ENCODE results near the gene NCOA6.

DNA sequence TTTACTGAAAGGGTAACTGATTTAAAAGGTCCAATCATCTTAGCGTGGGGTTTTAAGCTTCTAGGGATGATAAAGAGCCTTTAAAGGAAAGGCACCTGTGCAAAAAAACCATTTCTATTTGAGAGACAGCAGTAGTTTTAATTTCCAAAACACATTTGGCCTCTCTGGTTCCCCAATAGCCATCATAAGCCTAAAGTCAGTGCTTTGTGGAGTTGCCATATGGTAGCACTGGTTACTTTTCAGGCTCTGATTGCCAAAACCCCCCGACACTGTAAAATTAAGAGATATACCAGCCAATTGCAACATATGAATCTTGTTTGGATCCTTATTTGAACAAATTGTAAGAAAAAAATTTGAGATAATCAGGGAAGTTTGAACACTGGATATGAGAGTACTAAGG lies 76.7 kb downstream of the NCOA6 start:
- TF ChIP-seq, protein P1, sequence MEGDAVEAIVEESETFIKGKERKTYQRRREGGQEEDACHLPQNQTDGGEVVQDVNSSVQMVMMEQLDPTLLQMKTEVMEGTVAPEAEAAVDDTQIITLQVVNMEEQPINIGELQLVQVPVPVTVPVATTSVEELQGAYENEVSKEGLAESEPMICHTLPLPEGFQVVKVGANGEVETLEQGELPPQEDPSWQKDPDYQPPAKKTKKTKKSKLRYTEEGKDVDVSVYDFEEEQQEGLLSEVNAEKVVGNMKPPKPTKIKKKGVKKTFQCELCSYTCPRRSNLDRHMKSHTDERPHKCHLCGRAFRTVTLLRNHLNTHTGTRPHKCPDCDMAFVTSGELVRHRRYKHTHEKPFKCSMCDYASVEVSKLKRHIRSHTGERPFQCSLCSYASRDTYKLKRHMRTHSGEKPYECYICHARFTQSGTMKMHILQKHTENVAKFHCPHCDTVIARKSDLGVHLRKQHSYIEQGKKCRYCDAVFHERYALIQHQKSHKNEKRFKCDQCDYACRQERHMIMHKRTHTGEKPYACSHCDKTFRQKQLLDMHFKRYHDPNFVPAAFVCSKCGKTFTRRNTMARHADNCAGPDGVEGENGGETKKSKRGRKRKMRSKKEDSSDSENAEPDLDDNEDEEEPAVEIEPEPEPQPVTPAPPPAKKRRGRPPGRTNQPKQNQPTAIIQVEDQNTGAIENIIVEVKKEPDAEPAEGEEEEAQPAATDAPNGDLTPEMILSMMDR (conservative IDR thresholded peaks at IDR 0.05) = no peak
- TF ChIP-seq EZH2 (IDR thresholded peaks at IDR 0.05; ENCODE audit: low read depth) = no peak

All from PC-9 (cell line).